Hepatocyte (in vitro differentiated cells): ENCODE results near the gene KLK5.

ENCODE experiments used
- CTCF ChIP-seq: fragments of 200-600 bp; sonication (generic); IDR thresholded peaks from 2 replicates; pipeline ENCODE4 v1.5.1; 2016; ENCODE audit warnings: antibody characterized with exemption, mild to moderate bottlenecking; ENCODE audit not compliant: poor library complexity
- EZH2 ChIP-seq: fragments of 200-600 bp; sonication (generic); IDR thresholded peaks from 2 replicates; pipeline ENCODE4 v1.6.1; 2016; ENCODE audit warnings: antibody characterized with exemption, mild to moderate bottlenecking, borderline replicate concordance
- EZH2phosphoT487 ChIP-seq: fragments of 200-600 bp; sonication (generic); IDR thresholded peaks from one replicate; pipeline ENCODE4 v1.6.1; 2018; ENCODE audit warnings: antibody characterized with exemption, mild to moderate bottlenecking, low read depth, moderate library complexity; ENCODE audit not compliant: unreplicated experiment, severe bottlenecking

GRCh38 chr19:50962245-50962644 lies 9.4 kb upstream of the KLK5 start:
- no peak for TF ChIP-seq CTCF
- TF ChIP-seq EZH2: no peak
- no peak for TF ChIP-seq EZH2phosphoT487
